GM21619 (cell line): ENCODE data around the gene TERT.

Experiments
- ATAC-seq: cut with Tn5 transposase; IDR thresholded peaks from one replicate; pipeline ENCODE4 v1.9.1; 2021; ENCODE audit not compliant: unreplicated experiment

The TERT gene

DNA sequence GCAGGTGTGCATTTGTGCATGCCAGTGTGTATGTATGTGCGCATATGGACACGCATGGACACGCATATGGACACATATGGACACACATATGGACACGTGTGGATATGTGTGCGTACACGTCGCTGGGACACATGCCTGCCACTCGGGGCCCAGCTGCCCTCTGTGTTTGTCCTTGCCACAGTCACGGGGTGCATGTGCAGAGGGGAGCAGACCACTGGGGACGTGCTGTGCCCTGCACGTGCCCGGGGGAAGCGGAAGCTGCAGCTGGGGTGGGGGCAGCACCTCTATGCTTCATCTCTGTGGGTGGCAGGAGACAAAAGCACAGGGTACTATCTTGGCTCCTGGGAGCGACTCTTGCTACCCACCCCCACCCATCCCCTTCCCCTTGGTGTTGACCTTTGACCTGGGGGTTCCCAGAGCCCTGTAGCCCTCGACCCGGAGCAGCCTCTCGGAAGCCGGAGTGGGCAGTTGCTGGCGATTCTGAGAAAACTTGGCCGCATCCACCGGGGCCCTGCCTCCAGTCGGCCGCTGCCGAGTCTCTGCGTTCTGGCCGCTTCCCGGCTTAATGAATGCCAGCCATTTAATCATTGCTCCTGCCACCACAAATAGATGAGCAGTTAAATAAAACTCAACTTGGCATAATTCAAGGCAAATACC lies 72.1 kb downstream of the TERT start:
- ATAC-seq = no peak

DNA sequence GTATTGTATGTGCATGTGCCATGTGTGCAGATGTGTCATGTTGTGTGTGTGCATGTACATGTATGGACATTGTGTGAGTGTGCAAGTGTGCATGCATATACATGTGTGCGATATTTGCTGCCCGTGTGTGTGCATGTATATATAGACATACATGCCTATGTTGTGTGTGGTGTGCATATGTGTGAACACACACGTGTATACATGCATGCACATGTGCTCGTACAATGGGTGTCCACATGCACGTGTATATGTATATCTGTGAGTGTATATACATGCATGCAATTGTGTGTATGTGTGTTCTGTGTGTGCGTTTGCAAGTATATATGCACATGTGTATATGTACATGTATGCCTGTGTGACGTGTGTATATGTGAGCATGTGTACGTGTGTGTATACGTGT lies 72.7 kb downstream of the TERT start:
- ATAC-seq = no peak

DNA sequence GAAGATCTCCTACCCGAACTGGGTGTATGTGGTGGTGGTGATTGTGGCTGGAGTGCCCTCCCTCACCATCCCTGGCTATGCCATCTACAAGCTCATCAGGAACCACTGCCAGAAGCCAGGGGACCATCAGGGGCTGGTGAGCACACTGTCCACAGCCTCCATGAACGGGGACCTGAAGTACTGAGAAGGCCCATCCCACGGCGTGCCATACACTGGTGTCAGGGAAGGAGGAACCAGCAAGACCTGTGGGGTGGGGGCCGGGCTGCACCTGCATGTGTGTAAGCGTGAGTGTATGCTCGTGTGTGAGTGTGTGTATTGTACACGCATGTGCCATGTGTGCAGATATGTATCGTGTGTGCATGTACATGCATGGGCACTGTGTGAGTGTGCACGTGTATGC lies 73.1 kb downstream of the TERT start:
- no peak for ATAC-seq

DNA sequence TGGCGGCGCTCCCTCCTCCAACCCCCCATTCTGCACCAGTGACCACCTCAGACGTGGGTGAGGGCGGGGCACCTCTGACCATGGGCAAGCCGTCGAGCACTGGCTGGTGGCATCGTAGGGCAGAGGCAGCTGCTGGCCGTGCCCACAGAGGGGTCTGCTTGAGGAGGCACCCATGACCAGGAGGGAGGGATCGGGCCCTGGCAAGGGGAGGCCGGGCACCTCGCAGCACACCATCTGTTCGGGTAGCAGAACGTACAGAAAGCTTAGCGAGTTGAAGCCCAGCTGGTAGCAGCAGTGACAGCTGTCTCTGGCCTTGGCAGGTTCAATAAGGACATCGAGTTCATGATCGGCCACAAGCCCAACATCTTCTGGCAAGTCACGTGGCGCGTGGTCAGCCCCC lies 74.0 kb downstream of the TERT start:
- no peak for ATAC-seq

DNA sequence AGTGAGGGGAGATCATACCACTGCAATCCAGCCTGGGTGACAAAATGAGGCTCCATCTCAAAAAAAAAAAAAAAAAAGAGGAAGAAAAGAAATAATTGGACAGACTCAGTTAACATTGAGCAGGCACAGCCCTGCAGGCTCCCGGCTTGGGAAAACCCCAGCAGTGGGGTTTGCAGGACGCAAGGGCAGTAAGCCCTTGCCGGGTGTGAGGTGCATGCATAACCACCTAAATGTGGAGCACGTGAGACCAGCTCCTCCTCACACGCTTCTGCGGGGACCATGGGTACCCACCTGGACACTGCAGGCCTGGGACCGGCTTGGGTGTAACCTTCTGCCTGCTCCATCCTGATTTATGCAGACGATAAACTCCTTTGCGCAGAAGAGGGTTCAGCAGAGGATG lies 74.5 kb downstream of the TERT start:
- ATAC-seq = no peak

DNA sequence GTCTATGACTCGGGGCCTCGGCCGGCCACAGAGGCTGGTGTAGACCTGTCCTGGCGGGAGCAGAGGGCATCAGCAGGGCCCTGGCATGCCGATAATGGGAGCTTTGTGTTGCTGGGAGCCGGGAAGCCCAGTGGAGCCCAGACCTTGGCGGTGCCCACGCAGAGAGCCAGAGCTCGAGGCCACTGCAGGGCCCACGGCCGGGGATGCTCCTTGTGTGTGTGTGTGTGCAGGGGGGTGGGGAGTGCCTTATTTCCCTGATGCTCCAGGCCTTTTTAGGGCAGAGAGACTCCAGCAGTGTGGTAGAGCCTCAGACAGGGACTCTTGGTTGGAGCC lies 75.1 kb downstream of the TERT start:
- no peak for ATAC-seq

DNA sequence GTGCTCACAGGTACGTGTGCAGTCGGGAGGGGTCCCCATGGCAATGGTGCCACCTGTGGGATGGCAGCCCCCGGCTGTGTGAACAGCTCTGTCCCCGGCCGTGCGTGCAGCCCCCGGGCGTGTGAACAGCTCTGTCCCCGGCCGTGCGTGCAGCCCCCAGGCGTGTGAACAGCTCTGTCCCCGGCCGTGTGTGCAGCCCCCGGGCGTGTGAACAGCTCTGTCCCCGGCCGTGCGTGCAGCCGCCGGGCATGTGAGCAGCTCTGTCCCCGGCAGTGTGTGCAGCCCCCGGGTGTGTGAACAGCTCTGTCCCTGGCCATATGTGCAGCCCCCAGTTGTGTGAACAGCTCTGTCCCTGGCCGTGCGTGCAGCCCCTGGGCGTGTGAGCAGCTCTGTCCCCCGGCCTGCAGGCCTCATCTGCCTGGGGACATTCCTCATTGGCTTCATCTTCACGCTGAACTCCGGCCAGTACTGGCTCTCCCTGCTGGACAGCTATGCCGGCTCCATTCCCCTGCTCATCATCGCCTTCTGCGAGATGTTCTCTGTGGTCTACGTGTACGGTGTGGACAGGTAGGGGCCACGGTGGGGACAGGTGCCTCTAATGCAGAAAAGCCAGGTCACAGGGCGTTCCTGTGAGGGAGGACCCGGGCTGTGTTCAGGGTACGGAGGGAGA lies 75.6 kb downstream of the TERT start:
- ATAC-seq = no peak

DNA sequence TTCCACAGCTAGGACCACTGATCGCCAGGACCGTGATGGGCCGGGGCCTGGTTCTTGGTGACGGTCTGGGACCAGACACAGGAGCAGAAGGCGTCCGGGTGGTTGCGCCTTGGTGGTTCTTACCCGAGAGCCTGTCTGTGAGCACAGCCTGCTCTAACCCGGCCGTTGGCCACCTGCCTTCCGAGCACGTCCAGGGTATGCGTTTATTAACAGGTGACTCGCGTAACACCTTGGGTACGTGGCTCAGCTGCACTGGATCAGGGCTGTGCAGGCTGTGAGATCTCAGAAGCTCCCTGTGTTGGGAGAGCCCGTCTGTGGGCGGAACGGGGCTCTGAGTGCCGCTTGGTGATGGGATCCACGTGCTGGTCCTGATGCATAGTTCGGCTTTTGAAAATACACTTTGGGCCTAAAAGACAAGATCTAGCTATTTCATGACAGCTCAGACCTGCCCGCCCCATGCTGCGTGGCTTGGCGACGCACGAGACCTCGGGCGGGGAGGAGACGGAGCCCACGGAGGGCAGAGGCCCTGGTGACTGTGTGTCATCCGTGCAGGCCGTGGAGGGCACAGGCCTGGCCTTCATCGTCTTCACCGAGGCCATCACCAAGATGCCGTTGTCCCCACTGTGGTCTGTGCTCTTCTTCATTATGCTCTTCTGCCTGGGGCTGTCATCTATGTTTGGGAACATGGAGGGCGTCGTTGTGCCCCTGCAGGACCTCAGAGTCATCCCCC lies 76.4 kb downstream of the TERT start:
- ATAC-seq = no peak

DNA sequence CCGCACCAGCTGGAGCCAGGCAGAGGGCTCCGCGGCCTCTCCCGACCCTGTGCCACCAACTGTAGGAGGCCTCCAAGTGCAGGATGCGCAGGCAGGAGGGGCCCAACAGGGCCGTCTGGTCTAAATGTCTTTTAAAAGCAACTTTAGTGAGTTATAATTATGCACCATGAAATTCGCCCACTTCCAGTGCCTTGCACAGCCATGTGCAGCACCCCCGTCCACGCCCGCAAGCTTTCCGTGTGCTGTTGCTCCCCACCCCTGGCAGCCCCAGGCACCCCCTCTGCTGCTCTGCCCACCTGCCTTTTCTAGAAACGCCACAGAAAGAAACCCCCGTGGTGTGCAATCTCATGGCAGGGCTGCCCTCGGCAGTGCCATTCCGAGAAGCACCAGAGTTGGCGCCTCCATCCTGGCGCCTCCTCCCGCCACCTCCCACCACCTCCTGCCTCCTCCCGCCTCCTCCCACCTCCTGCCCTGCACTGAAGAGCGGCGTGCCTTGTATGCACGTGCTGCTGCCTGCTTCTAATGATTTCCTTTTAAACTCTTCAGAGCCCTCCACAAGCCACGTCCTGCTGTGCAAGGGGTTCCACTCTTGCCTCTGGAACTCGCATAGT lies 77.2 kb downstream of the TERT start:
- no peak for ATAC-seq

DNA sequence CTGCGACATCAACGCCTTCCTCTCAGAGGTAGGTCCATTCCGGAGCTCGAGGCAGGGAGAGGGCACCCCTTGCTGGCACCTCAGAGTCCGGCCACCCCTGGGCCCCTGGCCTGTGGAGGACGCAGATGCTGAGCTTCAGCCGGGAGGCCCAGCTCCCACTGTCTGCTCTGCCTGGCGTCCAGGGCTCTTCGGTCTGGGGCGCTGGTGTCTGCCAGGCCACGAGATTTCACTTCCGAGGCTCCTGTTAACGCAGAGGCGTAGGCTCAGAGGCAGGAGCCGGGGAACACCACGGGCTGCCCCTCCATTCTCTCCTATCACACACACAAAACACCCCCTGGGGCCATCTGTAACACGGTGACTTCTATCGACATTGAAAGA lies 78.0 kb downstream of the TERT start:
- ATAC-seq = no peak

DNA sequence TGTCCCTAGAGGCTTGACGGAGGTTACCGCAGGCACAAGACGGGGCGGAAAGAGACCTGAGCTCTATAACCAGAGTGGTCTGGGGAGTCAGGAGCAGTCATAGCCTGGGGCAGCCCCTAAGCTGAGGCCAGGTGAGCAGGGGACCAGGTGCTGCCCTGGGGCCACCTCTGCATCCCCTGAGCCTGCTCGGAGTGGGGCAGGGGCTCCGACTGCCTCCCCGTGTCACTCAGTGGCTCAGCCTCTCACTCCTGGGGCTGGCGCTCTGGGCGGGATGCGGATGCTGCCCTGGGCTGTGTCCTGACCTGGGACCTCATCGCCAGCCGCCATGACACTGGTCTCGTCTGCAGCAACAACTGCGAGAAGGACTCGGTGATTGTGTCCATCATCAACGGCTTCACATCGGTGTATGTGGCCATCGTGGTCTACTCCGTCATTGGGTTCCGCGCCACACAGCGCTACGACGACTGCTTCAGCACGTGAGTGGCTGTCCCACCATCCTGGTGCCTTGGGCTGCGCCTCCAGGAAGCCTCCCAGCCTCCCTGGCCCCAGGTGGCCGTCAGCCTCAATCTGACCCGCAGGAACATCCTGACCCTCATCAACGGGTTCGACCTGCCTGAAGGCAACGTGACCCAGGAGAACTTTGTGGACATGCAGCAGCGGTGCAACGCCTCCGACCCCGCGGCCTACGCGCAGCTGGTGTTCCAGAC lies 78.5 kb downstream of the TERT start:
- no peak for ATAC-seq

DNA sequence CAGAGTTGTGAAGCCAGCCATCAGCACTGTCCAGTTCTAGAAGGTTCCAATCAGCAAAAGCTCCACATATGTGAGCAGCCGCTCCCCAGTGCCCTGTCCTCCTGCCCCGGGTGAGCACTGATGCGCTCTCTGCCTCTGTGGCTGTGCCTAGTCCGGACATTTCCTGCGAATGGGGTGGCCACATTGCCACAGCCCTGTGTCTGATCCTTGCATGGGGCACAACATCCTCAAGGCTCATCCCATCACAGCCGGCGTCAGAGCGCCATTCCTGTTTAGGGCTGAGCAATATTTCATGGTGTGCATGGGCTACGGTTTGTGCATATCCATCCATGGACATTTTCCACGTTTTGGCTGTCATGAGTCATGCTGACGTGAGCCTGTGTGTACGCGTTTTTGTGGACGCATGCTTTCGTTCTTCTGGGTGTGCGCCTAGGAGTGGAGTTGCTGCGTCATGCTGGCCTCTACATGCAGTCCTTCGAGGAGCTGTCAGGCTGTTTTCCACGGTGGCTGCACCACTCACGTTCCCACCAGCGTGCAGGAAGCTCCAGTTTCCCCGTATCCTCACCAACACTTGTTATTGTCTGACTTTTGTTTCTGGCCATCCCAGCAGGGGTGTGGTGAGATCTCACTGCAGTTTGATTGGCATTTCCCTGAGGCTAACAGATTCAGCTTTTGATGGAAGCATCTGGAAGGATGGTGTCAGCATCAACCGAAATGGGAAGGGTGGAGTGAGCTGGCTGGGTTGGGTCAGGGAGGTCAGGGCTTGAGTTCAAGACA lies 79.4 kb downstream of the TERT start:
- ATAC-seq = no peak

DNA sequence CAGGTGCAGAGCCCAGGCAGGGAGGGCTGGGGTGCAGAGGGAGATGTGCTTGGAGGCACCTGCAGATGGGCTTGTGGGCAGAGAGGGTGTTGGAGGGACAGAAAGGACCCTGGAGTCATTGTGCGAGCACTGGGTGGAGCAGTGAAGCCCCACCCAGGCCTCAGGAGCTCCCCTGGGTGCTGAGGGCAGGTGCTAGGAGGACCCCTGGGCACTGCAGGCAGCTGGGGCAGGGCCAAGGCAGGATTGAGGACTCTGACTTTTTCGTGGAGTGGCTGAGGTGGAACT lies 80.0 kb downstream of the TERT start:
- no peak for ATAC-seq

DNA sequence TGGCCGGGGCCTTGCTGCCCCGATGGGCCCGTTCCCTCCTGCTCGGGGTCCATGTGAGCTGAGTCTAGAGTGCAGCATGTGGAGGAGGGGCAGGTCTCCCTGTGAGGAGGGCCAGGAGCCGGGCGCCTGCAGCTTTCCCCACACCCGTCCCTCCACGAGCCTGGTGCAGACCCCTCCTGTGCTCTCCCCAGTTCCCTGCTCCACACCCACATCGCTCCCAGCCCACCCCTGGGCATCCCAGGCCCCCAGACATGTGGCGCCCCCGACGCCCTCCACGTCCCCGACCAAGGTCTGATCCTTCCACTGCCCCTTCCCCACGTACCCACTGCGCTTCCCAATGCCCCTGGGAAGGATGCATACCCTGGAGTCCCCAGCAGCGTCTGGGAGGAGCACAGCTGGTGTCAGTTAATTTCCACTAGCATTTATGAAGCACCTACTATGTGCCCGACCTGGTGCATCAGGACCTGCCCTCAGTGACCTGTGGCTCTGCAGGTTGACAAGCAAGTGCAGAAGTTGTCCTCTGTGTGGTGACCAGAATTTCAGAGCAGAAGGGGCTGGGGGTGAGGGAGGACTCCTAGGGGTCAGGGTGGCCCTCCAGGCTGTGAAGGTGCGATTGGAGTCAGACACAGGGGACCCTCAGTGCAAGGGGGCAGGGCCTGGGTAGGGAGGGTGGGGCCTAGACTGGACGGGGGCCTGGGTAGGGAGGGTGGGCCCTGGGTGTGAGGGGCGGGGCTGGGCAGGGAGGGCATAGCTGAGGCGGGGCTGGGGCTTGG lies 80.5 kb downstream of the TERT start:
- ATAC-seq = no peak

DNA sequence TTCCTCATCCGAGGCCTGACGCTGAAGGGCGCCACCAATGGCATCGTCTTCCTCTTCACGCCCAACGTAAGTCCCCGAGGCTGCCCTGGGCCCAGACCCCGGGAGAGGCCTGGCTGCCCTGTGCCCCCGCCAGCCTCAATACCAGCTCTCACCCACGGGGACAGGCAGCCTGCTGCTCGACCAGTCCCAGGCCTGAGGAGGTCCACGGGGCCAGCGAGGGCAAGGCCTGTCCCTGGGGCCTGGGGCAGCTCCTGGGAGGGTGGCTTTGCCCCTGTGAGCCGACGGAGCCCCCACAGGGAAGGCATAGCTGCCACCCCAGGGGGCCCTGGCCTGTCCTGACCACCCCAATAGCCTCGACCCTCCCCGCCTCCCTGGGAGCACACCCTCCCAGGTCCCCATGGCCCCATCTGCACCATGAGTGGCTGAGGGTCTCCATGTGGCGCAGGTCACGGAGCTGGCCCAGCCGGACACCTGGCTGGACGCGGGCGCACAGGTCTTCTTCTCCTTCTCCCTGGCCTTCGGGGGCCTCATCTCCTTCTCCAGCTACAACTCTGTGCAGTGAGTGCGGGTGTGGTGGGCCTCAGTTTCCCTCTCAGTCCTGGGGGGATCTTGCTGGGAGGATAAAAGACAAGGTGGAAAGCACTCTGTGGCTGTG lies 81.2 kb downstream of the TERT start:
- no peak for ATAC-seq

DNA sequence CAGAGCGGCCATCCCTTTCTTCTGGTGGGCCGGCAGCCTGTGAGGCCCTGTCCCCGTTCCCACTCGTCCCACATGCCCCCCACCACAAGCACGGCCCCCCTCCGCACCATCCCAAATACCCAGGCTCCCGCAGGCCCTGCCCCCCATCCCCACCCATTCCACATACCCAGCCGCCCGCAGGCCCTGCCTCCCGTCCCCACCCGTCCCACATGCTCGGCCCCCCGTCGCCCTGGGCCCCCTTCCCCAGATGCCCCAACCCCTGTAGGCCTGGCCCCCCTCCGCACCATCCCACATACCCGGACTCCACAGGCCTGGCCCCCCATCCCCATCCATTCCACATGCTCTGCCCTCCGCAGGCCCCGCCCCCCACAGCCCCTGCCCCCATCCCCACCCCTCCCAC lies 82.0 kb downstream of the TERT start:
- ATAC-seq = no peak

DNA sequence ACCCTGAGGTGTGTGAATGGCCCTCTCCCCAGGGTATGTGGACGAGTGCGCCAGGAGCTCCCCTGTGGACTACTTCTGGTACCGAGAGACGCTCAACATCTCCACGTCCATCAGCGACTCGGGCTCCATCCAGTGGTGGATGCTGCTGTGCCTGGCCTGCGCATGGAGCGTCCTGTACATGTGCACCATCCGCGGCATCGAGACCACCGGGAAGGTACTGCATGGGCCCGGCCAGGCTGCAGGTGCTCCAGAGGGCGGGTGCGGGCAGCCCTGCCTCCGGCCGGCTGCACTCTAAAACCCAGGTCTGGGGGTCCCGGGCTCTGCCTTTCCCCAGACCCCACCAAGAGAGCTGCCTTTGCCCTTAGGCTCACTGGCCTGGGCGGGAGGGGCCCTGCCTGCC lies 82.6 kb downstream of the TERT start:
- no peak for ATAC-seq

DNA sequence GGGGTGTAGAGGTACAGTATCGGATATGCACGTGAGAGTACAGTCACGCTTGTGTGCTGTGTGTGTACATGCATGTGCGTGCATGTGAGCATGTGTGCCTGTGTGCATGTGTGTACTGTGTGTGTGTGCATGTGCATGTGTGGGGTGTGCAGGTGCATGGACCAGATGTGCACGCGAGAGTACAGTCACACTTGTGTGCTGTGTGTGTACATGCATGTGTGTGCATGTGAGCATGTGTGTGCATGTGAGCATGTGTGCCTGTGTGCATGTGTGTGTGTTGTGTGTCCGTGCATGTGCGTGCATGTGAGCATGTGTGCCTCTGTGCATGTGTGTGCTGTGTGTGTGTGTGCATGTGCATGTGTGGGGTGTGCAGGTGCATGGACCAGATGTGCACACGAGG lies 83.2 kb downstream of the TERT start:
- no peak for ATAC-seq

DNA sequence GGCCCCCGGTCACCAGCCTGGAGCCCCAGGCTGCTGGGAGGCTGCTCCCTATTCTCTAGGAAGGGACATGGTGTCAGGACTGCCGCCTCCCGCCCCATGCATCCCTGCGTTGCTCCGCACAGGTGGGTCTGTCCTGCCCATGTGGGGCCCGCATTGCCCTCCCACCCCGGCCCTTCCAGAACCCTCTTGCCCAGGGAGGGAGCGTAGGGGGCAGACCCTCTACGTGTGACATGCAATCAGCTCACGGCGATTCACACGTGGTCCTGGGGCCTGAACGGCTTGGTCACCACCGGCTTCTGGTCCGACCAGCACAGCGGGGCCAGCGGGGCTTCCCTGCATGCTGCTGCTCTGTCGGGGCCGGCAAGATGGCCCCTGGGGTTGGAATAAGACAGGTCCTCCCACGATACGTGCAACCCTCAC lies 84.0 kb downstream of the TERT start:
- no peak for ATAC-seq
